Measurements from ENCODE around the gene PAX8.

Gene PAX8

DNA sequence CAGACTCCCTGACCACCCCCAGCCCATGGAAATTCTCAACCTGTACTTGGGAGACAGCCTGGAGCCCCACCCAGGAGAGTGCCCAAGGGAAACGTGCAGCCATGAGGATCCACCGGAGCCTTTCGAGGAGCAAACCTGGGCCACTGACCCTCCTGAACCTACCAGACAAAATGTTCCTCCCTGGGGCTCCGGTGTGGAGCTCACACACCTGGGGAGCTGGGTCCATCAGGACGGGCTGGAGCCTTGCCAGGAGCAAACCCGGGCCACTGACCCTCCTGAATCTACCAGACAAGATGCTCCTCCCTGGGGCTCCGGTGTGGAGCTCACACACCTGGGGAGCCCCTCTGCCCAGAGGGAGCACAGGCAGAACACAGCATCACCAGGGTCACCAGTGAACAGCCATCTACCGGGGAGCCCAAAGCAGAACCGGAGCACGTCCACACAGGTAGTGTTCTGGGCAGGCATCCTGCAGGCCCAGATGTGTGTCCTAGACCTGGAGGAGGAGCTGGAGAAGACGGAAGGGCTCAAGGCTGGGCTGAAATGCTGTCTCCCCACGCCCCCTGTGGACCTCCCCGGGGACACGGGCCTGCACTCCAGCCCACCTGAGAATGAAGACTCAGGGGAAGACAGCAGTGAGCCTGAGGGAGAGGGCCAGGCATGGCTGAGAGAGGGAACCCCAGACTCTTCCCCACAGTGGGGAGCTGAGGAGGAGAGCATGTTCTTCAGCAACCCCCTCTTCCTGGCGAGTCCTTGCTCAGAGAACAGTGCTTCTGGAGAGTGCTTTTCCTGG, 96.1 kb downstream of the PAX8 start:
- DNase-seq (ENCODE audit: low spot score): no peak

GRCh38 chr2:113181258-113182051, 97.3 kb downstream of the PAX8 start:
- DNase-seq (ENCODE audit: low spot score): no peak

DNA sequence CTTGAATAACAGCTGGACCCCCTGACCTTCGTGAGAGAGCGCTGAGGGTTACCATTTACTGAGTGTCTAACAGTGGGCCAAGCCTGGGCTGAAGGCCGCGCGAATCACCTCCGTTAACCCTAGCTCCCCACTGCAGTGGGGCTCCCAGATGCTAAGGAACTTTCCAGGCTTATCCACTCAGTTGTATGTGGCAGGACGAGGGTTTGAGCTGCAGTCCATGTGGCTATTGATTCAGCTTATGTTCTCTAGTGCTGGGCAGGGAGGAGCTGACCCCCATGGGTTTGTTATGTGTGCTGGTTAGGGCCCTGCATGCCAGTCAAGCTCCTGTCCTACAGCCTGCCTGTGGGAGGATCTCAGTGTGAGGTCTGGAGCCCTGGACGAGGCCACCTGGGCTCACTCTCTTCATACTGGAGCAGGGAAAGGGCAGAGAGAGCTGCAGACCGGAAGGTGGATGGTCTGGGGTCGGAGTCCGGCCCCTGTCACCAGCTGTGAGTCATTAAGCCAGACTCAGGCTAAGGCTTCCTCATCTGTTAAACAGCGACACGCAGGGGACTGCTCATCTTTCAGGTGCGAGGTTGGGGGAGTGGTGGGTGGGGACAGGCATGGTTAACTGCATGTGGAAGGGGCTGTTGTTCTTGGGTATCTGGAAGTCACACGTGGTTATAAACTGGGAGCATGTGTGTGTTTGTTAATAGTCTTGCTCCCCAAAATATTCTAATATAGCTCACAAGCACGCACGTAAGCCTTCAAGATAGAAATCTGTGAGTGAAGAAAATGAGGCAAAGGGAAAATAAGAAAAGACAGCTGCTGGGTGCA, 98.4 kb downstream of the PAX8 start:
- no peak for DNase-seq (ENCODE audit: low spot score)

GRCh38 chr2:113179446-113180045, 99.2 kb downstream of the PAX8 start:
- DNase-seq (ENCODE audit: low spot score): no peak

DNA sequence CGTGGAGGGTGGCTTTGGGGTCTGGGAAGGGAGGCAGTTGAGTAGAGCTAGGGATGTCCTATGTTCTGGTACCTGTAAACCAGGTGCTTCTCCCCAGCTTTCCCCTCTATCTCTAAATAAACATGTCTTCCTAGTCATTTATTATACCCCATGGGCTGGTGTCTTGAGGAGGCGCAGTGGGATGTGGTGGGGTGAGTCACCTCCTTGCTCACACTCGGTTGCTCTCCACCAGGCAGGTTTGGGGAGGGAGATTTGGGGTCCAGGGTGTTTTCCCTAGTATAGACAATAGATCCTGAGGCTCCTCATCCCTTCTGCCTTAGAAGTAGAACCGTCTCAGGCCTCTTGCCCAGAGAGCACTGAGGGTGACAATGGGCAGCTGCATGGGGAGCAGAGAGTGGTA, 99.8 kb downstream of the PAX8 start:
- no peak for DNase-seq (ENCODE audit: low spot score)

- DNase-seq (ENCODE audit: low spot score): no peak
Observed at GRCh38 chr2:113178069-113178746, 100.5 kb downstream of the PAX8 start.

DNA sequence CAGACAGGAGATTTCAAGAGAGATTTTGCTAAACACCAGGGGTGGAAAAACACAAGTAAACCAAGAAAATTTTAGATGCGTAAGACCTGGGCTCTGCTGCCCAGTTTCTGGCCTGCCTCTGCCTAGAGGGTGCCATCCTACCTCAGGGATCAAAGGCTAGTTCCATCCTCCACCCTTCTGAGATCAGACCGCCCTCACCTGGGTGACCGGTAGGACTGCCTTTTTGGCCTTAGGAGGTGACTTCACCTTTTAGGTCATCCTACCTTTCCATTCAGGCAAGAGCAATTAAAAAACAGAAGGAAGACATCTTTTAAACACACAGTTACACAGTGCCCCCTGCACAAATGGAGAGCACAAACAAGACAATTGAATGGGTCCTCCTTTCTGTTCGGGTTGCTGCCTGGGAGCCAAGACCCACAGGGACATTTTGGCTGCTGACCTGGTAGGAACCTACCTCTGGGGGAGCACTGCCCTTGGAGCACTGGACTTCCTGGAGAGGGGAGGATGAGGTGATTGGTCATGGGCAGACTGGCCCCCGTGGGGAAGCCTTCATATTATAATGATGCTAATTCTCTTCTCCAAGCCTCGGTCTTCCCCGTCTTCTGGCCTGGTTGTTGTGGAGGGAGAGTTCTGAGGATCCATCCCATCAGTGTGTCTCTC, 101.9 kb downstream of the PAX8 start:
- DNase-seq (ENCODE audit: low spot score): no peak

- DNase-seq (ENCODE audit: low spot score): no peak
Observed at GRCh38 chr2:113175736-113176695, 102.7 kb downstream of the PAX8 start.

- no peak for DNase-seq (ENCODE audit: low spot score)
Observed at GRCh38 chr2:113175042-113175628, 103.6 kb downstream of the PAX8 start.

- no peak for DNase-seq (ENCODE audit: low spot score)
Observed at GRCh38 chr2:113174376-113174750, 104.4 kb downstream of the PAX8 start.

- no peak for DNase-seq (ENCODE audit: low spot score)
Observed at GRCh38 chr2:113173542-113174375, 105.0 kb downstream of the PAX8 start, which contains the start of gene PSD4. Gene PSD4, plus strand, starts transcription at chr2:113173971. Its CDS starts 8,486 bp downstream, at chr2:113182457.

- no peak for DNase-seq (ENCODE audit: low spot score)
Observed at GRCh38 chr2:113172721-113173541, 105.8 kb downstream of the PAX8 start.

DNA sequence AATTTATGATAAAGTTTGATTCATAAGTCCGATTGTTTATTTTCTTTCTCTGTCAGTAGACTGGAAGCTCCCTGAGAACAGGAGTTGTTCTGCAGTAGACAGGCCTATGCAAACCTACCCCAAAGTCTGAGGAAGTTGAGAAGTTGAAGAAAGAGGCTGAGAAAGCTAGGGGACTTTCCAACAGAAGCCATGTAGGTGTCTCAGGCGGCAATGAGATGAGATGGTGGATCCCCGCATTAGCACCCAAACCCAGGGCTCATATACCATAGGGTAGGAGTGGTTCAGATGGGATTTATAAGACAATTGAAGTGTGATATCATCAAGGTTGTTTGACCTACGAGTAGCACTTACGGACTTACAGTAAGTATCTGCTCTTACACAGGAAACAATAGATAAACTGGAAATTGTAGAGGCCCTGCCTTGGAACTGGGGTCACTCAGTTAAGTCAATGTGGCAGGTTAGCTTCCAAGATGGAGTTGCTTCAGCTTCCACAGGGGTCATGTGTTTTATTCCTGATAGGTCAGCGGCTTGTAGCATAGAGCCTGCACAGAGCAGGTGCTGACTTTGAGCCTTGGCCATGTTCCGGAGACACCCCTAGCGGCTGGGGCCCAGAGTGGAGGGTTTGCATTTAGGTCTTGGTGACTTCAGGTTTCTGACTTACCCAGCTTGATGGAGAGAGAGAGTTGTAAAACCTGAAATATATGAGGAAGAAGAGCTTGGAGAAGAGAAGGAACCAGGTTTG, 107.2 kb downstream of the PAX8 start:
- DNase-seq (ENCODE audit: low spot score): no peak

- DNase-seq (ENCODE audit: low spot score): no peak
Observed at GRCh38 chr2:113169586-113169985, 109.1 kb downstream of the PAX8 start.

- DNase-seq (ENCODE audit: low spot score): no peak
Observed at GRCh38 chr2:113169002-113169530, 109.7 kb downstream of the PAX8 start.

DNA sequence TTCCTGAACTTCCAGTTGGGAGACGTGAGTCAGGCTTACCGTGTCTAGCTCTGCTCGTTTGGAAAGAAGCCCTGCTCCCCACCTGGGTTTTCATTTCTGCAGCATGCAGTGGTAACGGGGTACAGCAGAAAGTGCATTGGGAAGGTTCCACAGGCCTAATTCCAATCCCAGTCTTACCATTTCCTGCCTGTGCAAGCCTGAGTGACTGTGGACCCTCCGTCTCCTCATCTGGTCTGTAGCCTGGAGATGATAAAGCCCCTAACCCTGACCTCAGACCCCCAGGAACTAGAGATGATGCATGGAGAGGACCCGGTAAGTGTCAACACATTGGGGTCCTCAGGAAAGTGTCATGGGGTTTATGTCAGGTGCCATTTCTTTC, 110.8 kb downstream of the PAX8 start:
- DNase-seq (ENCODE audit: low spot score): no peak
